GM21360 (cell line): Measurements from ENCODE around the gene APOC3.

Source experiments
- ATAC-seq: cut with Tn5 transposase; IDR thresholded peaks from one replicate; pipeline ENCODE4 v1.9.1; 2021; ENCODE audit warnings: mild to moderate bottlenecking, moderate library complexity; ENCODE audit not compliant: unreplicated experiment

Gene APOC3

GRCh38 chr11:116829525-116830183, at the start of gene APOC3:
TSS of gene APOC3 (plus strand) at chr11:116829907. CDS start at chr11:116830583, 676 bp downstream.
- no peak for ATAC-seq

- ATAC-seq = no peak
These were observed 47.0 kb upstream of the APOC3 start for GRCh38 chr11:116782728-116783127.

- ATAC-seq = no peak
These were observed 43.4 kb upstream of the APOC3 start for GRCh38 chr11:116786326-116786725.

GRCh38 chr11:116786966-116787365, 42.7 kb upstream of the APOC3 start:
- ATAC-seq = no peak

GRCh38 chr11:116787436-116787785, 42.3 kb upstream of the APOC3 start:
- peak; percentile 13 for ATAC-seq

GRCh38 chr11:116787786-116788486, 41.8 kb upstream of the APOC3 start, which contains the start of gene ZPR1:
TSS of gene ZPR1 (minus strand) at chr11:116788023. CDS start at chr11:116787990, 33 bp downstream.
- peak; percentile 81 for ATAC-seq

GRCh38 chr11:116788534-116788933, 41.2 kb upstream of the APOC3 start:
- no peak for ATAC-seq

GRCh38 chr11:116788975-116789374, 40.7 kb upstream of the APOC3 start:
- no peak for ATAC-seq

GRCh38 chr11:116790167-116791001, 39.3 kb upstream of the APOC3 start:
- ATAC-seq = no peak

GRCh38 chr11:116791002-116791812, 38.5 kb upstream of the APOC3 start:
- ATAC-seq = no peak

GRCh38 chr11:116791813-116792143, 37.9 kb upstream of the APOC3 start, which contains the start of gene APOA5:
TSS of gene APOA5 (minus strand) at chr11:116791879. CDS start at chr11:116791860, 19 bp downstream.
- no peak for ATAC-seq

GRCh38 chr11:116792144-116792868, 37.4 kb upstream of the APOC3 start:
- no peak for ATAC-seq

GRCh38 chr11:116792869-116793771, 36.6 kb upstream of the APOC3 start:
- no peak for ATAC-seq

- ATAC-seq = no peak
These were observed 36.0 kb upstream of the APOC3 start for GRCh38 chr11:116793772-116794097.

GRCh38 chr11:116794851-116795250, 34.9 kb upstream of the APOC3 start:
- ATAC-seq = no peak

GRCh38 chr11:116796548-116796947, 33.2 kb upstream of the APOC3 start:
- no peak for ATAC-seq

- ATAC-seq = no peak
These were observed 31.9 kb upstream of the APOC3 start for GRCh38 chr11:116797816-116798215.

GRCh38 chr11:116798368-116798767, 31.3 kb upstream of the APOC3 start:
- no peak for ATAC-seq

- ATAC-seq = no peak
These were observed 29.1 kb upstream of the APOC3 start for GRCh38 chr11:116800610-116801009.
